WI38 (cell line): ENCODE data around the gene SLC25A48.

Experiments used
- H3K4me3 ChIP-seq: 2 replicates; pipeline ENCODE4 v1.5.1; 2011; ENCODE audit warnings: low read depth, mild to moderate bottlenecking, control low read depth, low read length
- CTCF ChIP-seq: IDR thresholded peaks from 2 replicates; pipeline ENCODE4 v1.5.1; 2012; ENCODE audit warnings: low read depth, mild to moderate bottlenecking, control low read depth, low read length

The SLC25A48 gene

GRCh38 chr5:135834639-135835529, at the start of gene SLC25A48:
Gene SLC25A48 (plus strand): TSS chr5:135834663. CDS start chr5:135834848, 185 bp downstream.
- no peak for TF ChIP-seq CTCF
- H3K4me3 ChIP-seq, result no peak within 1 kb of the TSS

- H3K4me3 ChIP-seq, result no peak overlapping the region
- no peak for TF ChIP-seq CTCF
Observed at GRCh38 chr5:135800656-135801055, 33.8 kb upstream of the SLC25A48 start.

- no peak overlapping the region for H3K4me3 ChIP-seq
- TF ChIP-seq CTCF, result no peak
Observed at GRCh38 chr5:135810188-135810943, 24.1 kb upstream of the SLC25A48 start.

- TF ChIP-seq CTCF, result no peak
- no peak overlapping the region for H3K4me3 ChIP-seq
Observed at GRCh38 chr5:135811007-135811406, 23.5 kb upstream of the SLC25A48 start.

- no peak for TF ChIP-seq CTCF
- H3K4me3 ChIP-seq, result no peak overlapping the region
Observed at GRCh38 chr5:135813758-135814157, 20.7 kb upstream of the SLC25A48 start.

GRCh38 chr5:135814316-135814715, 20.1 kb upstream of the SLC25A48 start:
- no peak for TF ChIP-seq CTCF
- H3K4me3 ChIP-seq, result no peak overlapping the region

GRCh38 chr5:135814812-135815211, 19.7 kb upstream of the SLC25A48 start:
- H3K4me3 ChIP-seq, result no peak overlapping the region
- TF ChIP-seq CTCF, result no peak
